ENCODE measurements around the gene OGFR. TPM values are rescaled to one million over a fixed set of nuclear protein-coding genes. Genes with fewer than 3 reads are reported as not detected.
"Not testable (repeated sequence)": the region's sequence is repeated elsewhere in the genome, so short reads cannot be mapped to it uniquely, and the experiment has no call there.

Gene OGFR
- total RNA-seq, 1 donor from 2014 or later = 74.6 TPM

- intact Hi-C loops (cut with micrococcal nuclease) = no loop called here
- no peak for ATAC-seq (ENCODE audit: low read depth)
- Mint-ChIP-seq H3K27ac (no peak overlapping the region), H3K4me1 (peaks cover 4% of the 10 kb centered on the region), H3K27me3 (no peaks in the 10 kb centered on the region), H3K4me3 (no peak overlapping the region), H3K36me3 (ENCODE audit: low read depth) (peaks cover 51% of the 10 kb centered on the region), H3K9me3 (no peaks in the 10 kb centered on the region)
- POLR2A ChIA-PET = interaction anchor here (0.6 to 1.9 kb wide), 6 partner anchors 8 to 923 kb away, joined by 3 to 8 read pairs (median 4); no protein-coding TSS in a partner anchor
- CTCF ChIA-PET = no interaction called here
- no peak for DNase-seq
- no peak for TF ChIP-seq CTCF (IDR thresholded peaks at IDR 0.05)
Observed at GRCh38 chr20:62846166-62846890, 41.7 kb downstream of the OGFR start.

GRCh38 chr20:62848917-62849316 is 44.3 kb downstream of the OGFR start:
- H3K9me3 Mint-ChIP-seq; ATAC-seq (ENCODE audit: low read depth); DNase-seq; H3K4me3 Mint-ChIP-seq; H3K4me1 Mint-ChIP-seq; CTCF ChIA-PET; H3K27me3 Mint-ChIP-seq; intact Hi-C loops (cut with micrococcal nuclease); H3K27ac Mint-ChIP-seq: not testable (repeated sequence)
- POLR2A ChIA-PET = interaction anchor here (0.8 to 1.0 kb wide), 2 partner anchors 9 to 17 kb away, joined by 3 to 4 read pairs; no protein-coding TSS in a partner anchor
- H3K36me3 Mint-ChIP-seq (ENCODE audit: low read depth) = peaks cover 64% of the 10 kb centered on the region

- H3K9me3 Mint-ChIP-seq = no peaks in the 10 kb centered on the region
- H3K4me3 Mint-ChIP-seq = no peak overlapping the region
- CTCF ChIA-PET = interaction anchor here (0.6 to 0.9 kb wide), 2 partner anchors 71 to 838 kb away, joined by 3 read pairs; no protein-coding TSS in a partner anchor
- ATAC-seq (ENCODE audit: low read depth) = no peak
- intact Hi-C loops (cut with micrococcal nuclease) = no loop called here
- POLR2A ChIA-PET = interaction anchor here (0.7 to 1.0 kb wide), 3 partner anchors 9 to 23 kb away, joined by 3 to 4 read pairs (median 3); no protein-coding TSS in a partner anchor
- peaks cover 65% of the 10 kb centered on the region for H3K36me3 Mint-ChIP-seq (ENCODE audit: low read depth)
- no peak for TF ChIP-seq CTCF (IDR thresholded peaks at IDR 0.05)
- no peak for DNase-seq
- H3K27ac Mint-ChIP-seq = no peak overlapping the region
- H3K4me1 Mint-ChIP-seq = peaks cover 4% of the 10 kb centered on the region
- H3K27me3 Mint-ChIP-seq = no peaks in the 10 kb centered on the region
Observed at GRCh38 chr20:62849431-62849830, 44.8 kb downstream of the OGFR start.

GRCh38 chr20:62850333-62850974 is 45.8 kb downstream of the OGFR start:
- no peak for TF ChIP-seq CTCF (IDR thresholded peaks at IDR 0.05)
- Mint-ChIP-seq H3K9me3 (no peaks in the 10 kb centered on the region), H3K4me3 (no peak overlapping the region), H3K27me3 (no peaks in the 10 kb centered on the region), H3K36me3 (ENCODE audit: low read depth) (peaks cover 70% of the 10 kb centered on the region), H3K27ac (no peak overlapping the region), H3K4me1 (peaks cover 4% of the 10 kb centered on the region)
- ChIA-PET POLR2A (no interaction called here), CTCF (no interaction called here)
- no peak for ATAC-seq (ENCODE audit: low read depth)
- DNase-seq = no peak
- intact Hi-C loops (cut with micrococcal nuclease) = no loop called here

- peaks cover 65% of the 10 kb centered on the region for H3K36me3 Mint-ChIP-seq (ENCODE audit: low read depth)
- TF ChIP-seq CTCF (IDR thresholded peaks at IDR 0.05) = no peak
- ATAC-seq (ENCODE audit: low read depth) (no peak), DNase-seq (no peak)
- H3K27me3 Mint-ChIP-seq = no peaks in the 10 kb centered on the region
- H3K4me1 Mint-ChIP-seq = peaks cover 8% of the 10 kb centered on the region
- H3K27ac Mint-ChIP-seq = no peak overlapping the region
- no peak overlapping the region for H3K4me3 Mint-ChIP-seq
- no peaks in the 10 kb centered on the region for H3K9me3 Mint-ChIP-seq
- intact Hi-C loops (cut with micrococcal nuclease) = no loop called here
- ChIA-PET POLR2A (no interaction called here), CTCF (no interaction called here)
Observed at GRCh38 chr20:62852196-62852595, 47.6 kb downstream of the OGFR start.

Measured in activated B cell treated with CpG ODN at 0.5 μM for 24 hours (primary cell).